GM21619 (cell line): ENCODE data around the gene SH3RF3.

Experiments
- ATAC-seq: cut with Tn5 transposase; IDR thresholded peaks from one replicate; pipeline ENCODE4 v1.9.1; 2021; ENCODE audit not compliant: unreplicated experiment

The SH3RF3 gene

DNA sequence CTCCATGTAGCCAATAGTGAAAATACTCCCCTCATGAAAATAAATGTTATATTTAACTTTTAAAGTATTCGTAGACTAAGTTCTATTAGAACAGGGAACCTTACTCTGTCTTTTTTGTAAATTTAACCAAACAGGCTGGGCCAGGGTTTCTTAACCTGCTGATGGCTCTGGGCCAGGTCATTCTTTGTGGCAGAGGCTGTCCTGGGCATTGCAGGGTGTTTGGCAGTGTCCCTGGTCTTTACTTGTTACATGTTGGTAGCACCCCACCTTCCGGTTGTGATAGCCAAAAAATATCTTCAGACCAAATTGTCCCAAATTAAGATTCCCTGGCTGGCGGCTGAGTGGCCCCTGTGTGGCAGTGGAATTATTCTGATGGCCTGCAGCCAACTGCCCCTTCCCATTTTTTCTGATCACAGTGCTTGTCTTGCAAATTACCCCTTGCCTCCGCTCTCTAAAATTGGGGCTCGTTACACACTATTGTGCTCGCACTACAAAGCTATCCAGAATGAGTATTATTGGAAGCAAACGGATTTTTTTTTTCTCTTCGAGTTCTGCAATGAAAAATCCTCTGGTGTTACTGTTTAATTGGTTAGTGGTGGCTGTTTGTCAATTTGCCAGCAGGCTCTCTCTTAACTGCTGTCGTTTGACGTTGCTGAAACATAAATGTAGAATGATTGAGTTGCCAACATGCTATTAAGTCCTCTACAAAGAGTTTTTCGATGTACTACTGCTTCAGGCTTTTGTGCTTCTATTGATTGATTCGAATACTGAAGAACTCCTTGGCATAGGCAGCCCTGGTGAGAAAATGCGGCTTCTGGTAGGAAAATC lies 216.9 kb downstream of the SH3RF3 start:
- ATAC-seq = no peak

DNA sequence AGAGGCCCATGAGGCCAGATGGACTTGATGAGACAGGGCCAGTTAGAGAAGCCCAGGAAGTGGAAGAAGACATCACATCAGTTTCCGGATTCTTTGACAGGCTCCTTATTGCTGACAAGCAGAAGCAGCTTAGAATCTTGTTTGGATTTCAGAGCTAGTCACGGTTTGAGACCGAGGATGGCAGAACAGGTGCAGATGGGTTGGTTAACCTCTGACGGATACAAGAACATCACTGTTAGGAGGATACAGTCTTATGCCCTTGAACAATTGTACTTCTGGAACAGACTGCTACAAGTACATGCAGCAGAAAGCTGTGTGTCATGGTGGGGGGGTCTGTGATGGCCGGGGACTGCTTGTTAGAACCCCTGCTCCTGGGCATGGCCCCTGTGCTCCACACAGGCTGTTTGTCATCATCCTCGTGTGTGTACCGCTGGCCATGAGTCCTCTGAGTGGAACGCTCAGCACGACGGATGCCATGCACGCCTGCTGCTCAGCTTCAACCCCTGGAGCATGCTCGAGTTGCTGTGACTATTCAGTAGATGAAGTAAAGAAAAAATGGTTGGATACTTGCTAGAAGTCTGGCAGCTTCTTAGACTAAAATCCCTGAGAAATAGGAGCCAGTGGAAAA lies 217.7 kb downstream of the SH3RF3 start:
- ATAC-seq = no peak

DNA sequence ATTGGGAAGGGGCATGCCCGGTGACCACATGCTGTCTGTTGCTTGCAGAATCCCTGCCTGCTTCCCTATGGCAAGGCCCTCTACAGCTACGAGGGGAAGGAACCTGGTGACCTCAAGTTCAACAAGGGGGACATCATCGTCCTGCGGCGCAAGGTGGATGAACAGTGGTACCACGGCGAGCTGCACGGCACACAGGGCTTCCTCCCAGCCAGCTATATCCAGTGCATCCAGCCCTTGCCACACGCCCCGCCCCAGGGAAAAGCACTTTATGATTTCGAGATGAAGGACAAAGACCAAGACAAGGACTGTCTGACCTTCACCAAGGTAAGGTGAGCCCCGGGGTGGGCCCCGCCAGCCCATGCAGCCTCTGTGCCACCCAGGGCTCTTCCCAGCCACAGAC lies 218.6 kb downstream of the SH3RF3 start:
- ATAC-seq = no peak

DNA sequence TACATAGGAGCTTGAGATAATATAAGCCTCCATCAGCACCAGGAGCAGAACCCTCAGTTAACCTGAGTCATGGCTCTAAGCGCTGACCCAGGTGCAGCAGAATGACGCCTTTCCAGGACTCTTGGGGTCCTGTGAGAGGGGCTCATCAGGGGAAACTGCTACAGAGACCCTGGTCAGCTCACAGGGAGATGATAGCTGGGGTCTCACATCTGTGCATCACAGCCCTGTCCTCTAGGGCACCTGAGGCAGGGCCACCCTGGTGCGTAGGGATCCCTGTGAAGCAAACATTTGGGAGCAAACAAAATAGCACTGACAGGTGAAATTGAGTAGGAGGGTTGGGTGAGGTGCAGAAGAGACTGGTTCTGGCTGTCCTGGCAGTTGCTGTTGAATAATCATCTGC lies 219.2 kb downstream of the SH3RF3 start:
- no peak for ATAC-seq

DNA sequence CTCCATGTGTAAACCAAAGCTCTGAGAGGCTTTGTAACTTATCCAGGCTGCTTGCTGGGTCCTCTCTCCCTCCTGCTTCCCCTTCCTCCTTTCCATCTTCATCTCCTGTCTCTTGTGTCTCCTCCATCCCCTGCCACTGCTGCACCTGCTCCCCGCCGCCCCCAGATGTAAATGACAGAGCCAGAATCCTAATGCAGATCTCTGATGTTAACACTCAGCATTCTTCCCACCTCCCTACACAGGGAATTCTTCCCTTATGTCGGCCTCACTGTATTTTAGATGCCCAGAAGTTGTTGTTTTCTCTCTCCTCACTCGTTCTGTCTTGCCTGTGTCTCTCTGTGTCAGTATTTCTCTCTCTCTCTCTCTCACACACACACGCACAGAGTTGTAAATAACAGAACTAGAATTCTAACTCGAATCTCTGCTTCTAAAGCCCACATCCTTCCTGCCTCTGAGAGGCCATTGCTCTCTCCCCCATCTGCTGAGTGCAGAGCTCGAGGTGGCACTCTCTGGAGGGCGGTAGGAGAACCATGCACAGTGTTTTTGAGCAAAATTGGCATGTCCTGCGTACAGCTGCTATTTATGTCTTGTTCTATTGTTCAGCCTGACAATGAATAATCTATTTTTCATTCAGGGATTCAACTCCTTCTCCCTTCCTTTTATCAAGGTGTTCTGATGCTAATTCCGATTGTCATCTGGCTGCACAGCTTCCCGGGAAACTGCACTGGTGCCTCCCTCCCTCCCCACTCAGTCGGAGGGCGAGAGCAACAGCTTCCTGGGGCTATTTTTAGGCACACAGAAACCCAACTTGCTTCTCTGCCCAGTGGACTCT lies 219.9 kb downstream of the SH3RF3 start:
- peak; percentile 95 for ATAC-seq

DNA sequence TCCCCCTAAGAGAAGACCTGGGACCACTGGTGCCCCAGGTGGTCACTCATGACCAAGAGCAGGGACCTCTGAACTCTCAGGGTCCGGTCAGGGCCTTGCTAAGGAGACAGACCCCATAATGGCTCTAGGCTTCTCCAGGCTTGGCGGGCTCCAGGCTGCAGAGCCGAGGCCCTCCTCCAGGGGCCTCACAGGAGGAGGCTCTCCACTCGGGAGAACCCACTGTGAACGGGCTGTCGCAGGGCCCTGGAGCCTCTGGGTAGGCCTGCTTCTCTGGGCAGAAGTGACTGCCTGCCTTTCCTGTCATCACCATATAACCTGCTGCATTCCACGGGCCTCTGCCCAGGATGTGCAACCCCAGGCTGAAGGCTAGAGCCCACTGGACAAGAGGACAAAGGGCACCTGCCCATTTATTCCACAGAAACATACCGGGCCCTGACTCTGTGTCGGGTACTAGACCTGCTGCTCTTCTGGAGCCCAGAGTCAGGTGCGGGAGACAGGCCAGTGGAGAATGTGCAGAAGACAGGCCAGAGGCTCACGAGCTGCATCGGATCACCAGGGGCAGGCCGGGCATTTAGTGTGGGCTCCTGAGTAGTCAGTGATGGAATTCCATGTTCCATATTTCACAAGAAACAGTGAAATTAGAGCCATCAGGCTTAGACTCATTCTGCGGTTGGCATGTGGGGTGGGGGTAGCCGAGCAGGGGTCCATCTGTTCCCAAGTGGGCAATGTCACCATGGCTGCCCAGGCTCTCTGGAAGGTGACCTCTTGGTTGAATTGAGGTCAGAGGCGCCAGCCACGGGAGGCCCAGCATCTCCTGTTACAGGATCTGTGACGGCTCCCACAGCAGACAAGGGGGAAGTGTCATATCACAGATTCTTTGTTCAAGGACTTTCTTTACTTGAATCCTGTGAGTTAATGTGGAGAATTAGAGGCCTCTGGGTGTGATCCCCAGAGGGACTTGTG lies 220.8 kb downstream of the SH3RF3 start:
- no peak for ATAC-seq

DNA sequence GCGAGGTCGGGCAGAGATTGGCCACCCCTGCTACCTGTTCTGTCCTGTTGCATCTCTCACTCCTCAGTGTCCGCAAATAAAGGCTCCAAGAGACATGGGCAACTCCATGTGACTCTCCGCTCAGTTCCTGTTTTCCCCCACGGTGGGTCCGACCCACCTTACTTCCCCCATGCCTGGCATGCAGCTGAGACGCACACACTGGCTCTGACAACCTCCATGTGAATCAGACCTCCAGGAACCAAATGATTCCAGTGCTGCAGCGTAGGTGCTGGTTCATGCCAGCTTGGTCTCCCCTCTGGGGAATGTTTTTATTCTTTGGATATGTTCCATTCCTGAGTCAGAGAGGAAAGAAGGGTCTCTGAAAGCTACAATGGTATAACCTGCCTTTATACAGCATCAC lies 221.5 kb downstream of the SH3RF3 start:
- ATAC-seq = no peak

DNA sequence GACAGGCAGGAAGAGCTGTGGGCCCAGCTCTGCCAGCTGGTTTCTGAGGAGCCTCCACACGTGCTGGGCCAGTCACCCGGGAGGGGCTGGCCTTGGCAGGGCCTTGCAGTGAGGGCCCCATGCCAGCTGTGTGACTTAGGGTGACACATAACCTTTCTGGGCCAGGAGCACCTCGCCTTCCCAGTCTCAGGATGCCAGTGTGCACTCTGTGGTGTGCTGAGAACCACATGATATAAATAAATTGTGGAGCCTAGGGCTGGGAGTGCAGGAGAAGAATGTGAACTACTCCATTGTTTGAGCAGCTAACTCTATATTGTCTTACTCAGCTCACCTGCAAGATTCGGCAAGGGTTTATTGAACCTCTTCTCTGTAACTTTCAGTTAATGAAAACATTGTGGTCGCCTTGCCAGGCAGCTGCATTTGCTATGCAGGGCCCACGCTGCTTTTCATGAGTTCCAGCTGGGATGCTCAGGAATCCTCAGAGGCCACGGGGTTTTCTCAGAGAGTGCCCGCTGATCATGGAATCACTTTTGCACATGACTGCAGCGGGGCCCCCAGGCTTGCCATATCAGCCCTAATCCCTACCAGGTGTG lies 222.3 kb downstream of the SH3RF3 start:
- no peak for ATAC-seq

DNA sequence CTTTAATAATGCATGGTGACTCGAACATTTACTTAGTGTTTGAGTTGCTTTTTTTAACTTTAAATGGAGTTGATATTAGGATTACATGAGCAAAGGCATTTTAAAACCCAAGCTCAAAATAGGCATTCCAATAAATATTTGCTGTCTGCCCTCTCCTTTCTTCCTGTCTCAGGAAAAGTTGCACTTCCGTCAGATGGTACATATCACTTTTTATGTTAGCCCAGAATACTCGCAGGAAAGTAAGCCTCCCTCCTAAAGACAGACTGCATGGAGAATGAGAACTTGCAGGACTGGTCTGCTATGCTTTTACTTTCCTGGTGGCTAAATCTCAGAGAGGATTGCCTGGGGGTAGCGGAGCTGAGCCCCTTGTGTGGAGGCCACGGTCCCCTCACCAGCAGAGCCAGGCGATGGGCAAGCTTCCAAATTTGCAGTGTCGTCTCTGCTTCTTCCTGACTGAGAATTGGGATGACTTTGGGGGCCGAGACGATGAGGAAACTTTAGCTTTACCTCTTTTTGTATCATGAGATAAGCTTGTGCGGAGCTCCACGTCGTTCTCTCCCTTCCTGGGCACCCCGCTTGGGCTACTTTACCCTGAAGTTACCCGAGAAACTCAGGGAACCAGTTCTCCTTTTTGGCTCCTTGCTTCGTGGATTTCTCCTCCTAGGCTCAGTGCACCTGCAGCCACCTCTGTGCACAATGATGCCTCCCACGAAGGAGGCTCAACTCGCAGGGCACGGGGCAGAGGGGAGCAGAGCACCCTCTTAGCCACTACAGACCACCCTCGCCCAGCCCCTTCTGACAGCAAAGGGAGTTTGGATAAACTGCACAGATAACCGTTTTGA lies 223.3 kb downstream of the SH3RF3 start:
- no peak for ATAC-seq

DNA sequence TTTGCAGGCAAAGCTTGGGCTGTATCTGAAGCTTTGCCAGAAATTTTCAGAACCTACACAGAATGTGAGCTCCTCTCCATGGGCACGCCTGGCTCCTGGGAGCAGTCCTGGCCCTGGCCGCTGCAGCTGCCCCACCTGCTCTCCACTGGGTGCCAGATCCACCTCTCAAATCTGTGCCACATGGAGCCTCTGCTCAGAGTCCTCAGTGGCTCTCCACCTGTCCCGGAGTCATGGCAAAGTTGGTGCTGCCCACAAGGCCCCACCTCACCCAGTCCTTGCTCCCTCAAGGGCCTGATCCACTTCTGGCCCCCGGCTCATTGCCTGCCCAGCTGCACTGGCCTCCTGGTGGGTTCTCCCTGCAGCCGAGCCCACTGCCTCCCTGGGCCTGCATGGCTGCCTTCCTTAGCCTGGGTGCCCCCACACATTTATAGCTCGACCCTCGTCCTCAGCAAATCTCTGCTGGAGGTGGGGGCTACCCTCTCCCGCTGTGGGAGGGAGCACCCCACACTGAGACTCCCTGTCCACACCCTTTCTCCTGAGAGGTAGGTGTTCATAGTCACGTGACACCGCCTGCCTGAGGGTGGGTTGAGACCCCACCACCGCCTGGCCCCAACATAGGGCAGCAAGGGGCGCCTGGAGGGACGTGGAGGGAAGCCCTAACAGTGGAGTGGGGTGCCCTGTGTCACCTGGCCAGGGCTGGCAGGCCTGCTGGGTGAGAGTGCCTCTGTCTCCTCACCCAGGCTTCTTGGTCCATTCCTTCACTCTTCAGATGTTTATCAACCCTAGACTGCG lies 224.1 kb downstream of the SH3RF3 start:
- no peak for ATAC-seq

DNA sequence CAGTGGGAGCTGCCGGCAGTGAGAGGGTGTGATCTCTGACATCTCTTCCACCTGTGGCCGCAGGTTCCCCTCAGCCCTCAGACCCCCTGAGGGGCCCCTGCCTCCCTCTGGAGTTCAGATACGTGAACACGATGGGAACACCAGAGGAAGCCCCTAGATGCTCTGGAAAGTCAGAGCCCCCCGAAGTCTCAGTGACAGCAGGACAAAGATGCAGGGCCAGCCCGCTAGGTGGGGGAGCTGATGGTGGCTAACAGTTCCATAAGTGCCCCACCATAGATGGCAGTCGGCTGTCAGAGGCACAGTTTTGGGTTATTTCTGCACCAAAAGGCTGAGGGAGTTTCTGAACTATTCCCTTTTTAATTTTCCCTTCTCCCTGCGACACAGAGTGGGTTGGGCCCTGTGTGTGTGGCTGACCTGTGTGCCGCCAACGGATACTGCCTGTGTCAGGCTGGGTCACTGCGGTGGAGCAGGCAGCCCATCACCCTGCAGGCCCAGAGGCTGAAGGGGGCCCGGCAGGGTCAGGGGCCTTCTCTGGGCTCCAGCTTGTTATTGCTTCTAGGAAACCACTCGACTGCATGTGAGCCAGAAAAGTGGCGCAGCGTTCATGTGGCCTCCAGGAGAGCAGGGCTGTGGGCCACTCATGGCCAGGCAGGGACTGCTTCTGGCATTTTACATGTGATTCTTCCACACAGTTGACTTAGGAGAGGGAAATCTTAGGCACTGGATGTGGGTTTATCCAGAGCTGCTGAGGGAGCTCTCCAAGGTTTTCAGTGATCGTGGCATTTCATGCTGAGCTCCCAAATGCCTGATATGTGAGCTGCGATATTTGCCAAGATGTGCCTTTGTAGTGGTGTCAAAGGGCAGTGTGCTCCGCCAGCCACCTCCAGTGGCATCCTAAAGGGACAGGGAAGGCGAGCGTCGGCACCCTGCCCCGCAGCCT lies 225.1 kb downstream of the SH3RF3 start:
- ATAC-seq = no peak

DNA sequence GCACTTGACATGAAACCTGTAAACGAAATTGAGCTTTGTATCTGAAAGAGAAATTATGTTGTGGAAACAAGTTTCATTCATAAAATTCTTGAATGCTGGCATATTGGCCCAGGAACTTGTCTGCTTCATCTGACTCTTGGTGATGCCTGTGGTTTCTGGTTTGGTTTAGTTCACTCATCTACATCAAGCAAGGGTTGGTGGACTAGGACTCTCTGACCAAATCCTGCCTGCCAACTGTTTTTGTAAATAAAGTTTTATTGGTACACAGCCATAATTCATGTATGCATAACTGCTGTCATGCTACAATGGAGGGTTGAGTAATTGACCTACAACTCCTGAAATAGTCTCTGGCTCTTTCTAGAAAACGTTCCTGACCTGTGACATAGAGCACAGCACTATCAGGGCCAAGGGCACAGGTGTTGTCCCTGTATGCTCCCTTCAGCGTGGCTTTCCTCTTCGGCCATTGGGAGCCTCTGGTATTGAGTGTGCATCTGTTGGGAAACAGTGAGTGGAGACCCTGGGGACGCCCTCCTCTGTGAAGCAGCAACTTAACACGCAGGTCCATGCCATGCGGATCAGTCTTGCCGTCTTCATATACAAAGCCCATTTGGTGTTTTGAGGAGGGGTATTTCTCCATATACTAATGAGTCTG lies 226.3 kb downstream of the SH3RF3 start:
- ATAC-seq = no peak

DNA sequence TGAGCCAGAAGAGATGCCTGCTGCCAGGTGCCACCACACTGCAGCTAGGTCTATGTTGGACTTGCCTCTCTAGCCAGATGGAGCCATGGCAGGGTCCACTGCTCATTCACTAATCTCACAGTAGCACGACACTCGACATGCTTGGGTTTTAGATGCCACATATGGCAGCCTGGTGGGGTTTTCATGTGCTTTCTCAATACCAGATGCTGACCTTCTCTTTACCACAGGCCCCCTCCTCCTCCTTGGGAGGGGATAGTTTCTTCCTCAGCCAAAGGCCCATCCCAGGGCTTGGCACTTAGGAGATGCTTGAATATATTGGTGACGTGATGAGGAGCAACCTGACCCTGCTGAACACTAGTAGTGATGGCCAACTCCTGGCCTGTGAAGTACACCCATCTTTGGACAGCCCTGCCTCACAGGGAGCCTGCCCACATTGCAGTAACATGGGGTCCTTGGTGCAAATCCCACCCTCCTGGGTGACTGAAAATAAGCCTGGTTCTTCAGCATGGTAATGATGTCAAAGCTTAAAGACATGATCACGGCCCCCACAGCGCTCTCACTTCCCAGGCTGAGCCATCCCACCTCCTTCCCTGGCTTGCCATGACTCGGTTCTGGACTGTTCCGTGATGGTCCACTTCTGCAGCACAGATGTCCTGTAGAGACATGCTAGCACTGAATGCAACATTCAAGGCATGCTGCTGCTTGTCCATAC lies 227.5 kb downstream of the SH3RF3 start:
- ATAC-seq = no peak

DNA sequence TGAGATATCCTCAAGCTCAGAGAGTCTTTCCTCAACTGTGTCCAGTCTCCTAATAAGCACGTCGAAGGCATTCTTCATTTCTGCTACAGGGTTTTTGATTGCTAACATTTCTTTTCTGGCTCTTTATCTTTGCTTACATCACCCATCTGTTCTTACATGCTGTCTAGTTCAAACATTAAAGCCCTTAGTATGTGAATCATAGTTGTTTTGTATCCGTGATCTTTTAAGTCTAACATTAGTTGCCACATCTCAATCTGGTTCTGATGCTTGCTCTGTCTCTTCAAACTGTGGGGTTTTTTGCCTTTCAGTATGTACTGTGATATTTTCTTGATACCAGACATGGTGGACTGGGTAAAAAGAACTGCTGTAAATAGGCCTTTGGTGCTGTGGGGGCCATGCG lies 235.2 kb downstream of the SH3RF3 start:
- no peak for ATAC-seq

DNA sequence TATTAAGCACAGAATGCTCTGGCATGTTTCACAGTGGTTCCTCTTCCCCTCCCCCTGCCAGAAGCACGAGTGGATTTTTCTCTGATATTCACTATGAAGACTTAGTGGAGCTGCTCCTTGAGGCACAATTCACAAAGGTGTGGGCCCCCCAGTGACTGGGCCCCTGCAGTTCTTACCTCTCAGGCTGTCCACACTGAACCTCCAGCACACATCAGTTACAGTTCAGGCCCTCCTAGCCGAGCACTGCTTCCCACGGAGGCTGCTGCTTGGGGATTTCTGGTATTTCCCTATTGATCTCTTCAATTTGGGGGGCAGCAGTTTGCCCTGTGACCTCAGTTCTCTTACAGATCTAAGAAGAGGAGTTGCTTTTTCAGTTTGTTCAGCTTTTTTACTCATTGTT lies 236.1 kb downstream of the SH3RF3 start:
- no peak for ATAC-seq

DNA sequence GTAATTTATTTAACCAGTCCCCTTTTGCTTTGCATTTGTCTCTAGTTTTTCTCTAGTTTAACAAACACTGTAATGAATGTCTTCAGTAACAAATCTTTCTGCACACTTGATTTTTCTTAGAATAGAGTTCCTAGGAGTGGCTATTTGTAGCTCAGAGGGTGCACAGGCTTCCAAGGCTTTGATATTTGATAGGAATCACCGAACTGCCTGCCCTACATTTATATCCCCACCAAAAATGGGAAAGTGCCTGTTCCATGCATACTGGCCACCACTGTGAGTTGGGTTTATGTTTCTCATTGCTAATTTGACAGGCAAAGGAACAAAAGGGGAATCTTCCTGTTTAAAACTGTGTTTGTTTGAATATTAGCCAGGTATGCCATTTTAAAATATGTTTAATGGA lies 238.7 kb downstream of the SH3RF3 start:
- ATAC-seq = no peak
